ENCODE data around the gene PTPRG.
A peak's percentile ranks its signal among the peaks of the same experiment; 100 is the strongest.
"Not testable (repeated sequence)": the region's sequence is repeated elsewhere in the genome, so short reads cannot be mapped to it uniquely, and the experiment has no call there.

Gene PTPRG

GRCh38 chr3:61541694-61542093 is 19.7 kb upstream of the PTPRG start:
- H3K36me3 Mint-ChIP-seq: no peaks in the 10 kb centered on the region
- H3K4me3 Mint-ChIP-seq: no peak overlapping the region
- H3K27me3 Mint-ChIP-seq: peaks cover 5% of the 10 kb centered on the region
- no peak overlapping the region for H3K27ac Mint-ChIP-seq
- ATAC-seq (ENCODE audit: low read depth): no peak
- DNase-seq (ENCODE audit: low spot score in 2 of 2): no peak
- no peaks in the 10 kb centered on the region for H3K4me1 Mint-ChIP-seq
- H3K9me3 Mint-ChIP-seq: peaks cover 3% of the 10 kb centered on the region

- H3K9me3 Mint-ChIP-seq: peaks cover 3% of the 10 kb centered on the region
- no peaks in the 10 kb centered on the region for H3K36me3 Mint-ChIP-seq
- no peak overlapping the region for H3K27ac Mint-ChIP-seq
- ATAC-seq (ENCODE audit: low read depth) (no peak), DNase-seq (ENCODE audit: low spot score in 2 of 2) (no peak)
- H3K4me1 Mint-ChIP-seq: no peaks in the 10 kb centered on the region
- no peak overlapping the region for H3K4me3 Mint-ChIP-seq
- peaks cover 5% of the 10 kb centered on the region for H3K27me3 Mint-ChIP-seq
Observed at GRCh38 chr3:61545716-61546115, 15.7 kb upstream of the PTPRG start.

DNA sequence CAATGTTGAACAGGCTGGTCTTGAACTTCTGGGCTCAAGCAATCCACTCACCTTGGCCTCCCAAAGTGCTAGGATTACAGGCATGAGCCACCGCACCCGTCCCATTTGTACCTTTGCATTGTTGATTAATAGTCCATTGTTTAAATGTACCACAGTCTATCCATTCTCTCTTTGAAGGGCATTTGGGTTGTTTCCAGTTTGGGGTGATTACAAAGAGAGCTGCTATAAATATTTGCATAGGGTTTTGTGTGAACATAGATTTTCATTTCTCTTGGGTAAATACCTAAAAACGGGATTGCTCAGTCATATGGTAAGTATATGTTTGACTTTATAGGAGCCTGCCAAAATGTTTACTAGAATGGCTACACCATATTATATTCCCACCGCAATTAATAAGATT is 13.7 kb upstream of the PTPRG start:
- H3K4me1 Mint-ChIP-seq: no peaks in the 10 kb centered on the region
- ATAC-seq (ENCODE audit: low read depth) (no peak), DNase-seq (ENCODE audit: low spot score in 2 of 2) (no peak)
- no peak overlapping the region for H3K4me3 Mint-ChIP-seq
- H3K27me3 Mint-ChIP-seq: peaks cover 3% of the 10 kb centered on the region
- H3K9me3 Mint-ChIP-seq: peaks cover 3% of the 10 kb centered on the region
- no peak overlapping the region for H3K27ac Mint-ChIP-seq
- H3K36me3 Mint-ChIP-seq: no peaks in the 10 kb centered on the region

DNA sequence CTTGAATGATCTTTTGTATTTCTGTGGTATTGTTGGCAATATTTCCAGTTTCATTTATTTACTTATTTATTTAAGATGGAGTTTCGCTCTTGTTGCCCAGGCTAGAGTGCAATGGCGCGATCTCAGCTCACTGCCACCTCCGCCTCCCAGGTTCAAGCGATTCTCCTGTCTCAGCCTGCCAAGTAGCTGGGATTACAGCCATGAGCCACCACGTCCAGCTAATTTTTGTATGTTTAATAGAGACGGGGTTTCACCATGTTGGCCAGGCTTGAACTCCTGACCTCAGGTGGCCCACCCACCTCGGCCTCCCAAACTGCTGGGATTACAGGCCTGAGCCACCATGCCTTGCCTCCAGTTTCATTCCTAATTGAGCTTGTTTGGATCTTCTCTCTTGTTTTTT is 8.7 kb upstream of the PTPRG start:
- ATAC-seq (ENCODE audit: low read depth); H3K4me3 Mint-ChIP-seq; H3K9me3 Mint-ChIP-seq; DNase-seq (ENCODE audit: low spot score in 2 of 2); H3K4me1 Mint-ChIP-seq; H3K27me3 Mint-ChIP-seq; H3K27ac Mint-ChIP-seq; H3K36me3 Mint-ChIP-seq: not testable (repeated sequence)

- no peak overlapping the region for H3K4me3 Mint-ChIP-seq
- peaks cover 16% of the 10 kb centered on the region for H3K27me3 Mint-ChIP-seq
Observed at GRCh38 chr3:61559136-61559731, 2.1 kb upstream of the PTPRG start.

DNA sequence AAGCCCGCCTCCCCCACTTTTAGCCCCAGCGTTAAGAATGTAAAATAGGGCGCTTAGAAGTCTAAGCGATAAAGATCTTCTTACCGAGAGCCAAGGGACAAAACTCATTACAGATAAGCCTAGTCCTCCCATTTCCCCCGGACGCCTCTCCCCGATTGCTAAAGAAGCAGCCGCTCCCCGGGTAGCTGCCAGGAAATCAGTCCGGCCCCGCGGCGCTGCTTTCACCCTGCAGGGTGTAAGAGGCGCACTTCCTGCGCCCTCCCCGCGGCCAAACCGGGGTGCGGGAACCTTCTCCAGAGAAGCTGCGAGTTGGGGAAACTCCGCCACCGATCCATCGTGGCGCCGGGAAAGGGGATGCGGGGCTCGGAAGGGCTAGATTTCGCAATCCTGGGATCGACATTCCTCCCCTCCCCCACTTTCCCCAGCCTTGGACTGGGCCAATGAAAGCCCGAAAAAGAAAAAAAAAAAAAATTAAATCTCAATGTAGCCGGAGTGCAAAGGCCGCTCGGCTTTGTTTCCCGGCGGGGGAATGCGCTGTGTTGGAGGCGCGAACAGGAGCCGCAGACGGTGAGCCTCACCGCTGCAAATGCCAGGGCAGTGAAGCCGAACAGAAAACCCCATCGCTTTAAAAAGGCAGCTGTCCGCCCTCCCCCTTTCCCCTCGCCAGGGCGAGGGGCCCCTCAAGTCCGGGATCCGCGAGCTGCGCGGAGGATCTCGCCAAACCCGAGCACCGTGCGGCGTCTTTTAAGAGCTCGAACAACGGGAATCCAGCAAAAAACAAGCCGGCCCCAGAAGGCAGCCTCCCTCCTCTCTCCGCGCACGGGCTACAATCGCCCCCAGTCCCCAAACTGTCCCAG is 626 bp upstream of the PTPRG start:
- Mint-ChIP-seq H3K9me3 (no peaks in the 10 kb centered on the region), H3K4me1 (peaks cover 3% of the 10 kb centered on the region), H3K36me3 (no peaks in the 10 kb centered on the region), H3K4me3 (peak overlapping the region; percentile 91), H3K27me3 (peaks cover 17% of the 10 kb centered on the region), H3K27ac (no peak overlapping the region)
- DNase-seq (ENCODE audit: low spot score in 2 of 2) (no peak), ATAC-seq (ENCODE audit: low read depth) (peak; percentile 46)

More at GRCh38 chr3:61559136-61559731, 2.1 kb upstream of the PTPRG start:
- H3K27ac Mint-ChIP-seq: no peak overlapping the region
- H3K9me3 Mint-ChIP-seq: no peaks in the 10 kb centered on the region
- peaks cover 3% of the 10 kb centered on the region for H3K4me1 Mint-ChIP-seq
- H3K36me3 Mint-ChIP-seq: no peaks in the 10 kb centered on the region
- no peak for ATAC-seq (ENCODE audit: low read depth)
- no peak for DNase-seq (ENCODE audit: low spot score in 2 of 2)

DNA sequence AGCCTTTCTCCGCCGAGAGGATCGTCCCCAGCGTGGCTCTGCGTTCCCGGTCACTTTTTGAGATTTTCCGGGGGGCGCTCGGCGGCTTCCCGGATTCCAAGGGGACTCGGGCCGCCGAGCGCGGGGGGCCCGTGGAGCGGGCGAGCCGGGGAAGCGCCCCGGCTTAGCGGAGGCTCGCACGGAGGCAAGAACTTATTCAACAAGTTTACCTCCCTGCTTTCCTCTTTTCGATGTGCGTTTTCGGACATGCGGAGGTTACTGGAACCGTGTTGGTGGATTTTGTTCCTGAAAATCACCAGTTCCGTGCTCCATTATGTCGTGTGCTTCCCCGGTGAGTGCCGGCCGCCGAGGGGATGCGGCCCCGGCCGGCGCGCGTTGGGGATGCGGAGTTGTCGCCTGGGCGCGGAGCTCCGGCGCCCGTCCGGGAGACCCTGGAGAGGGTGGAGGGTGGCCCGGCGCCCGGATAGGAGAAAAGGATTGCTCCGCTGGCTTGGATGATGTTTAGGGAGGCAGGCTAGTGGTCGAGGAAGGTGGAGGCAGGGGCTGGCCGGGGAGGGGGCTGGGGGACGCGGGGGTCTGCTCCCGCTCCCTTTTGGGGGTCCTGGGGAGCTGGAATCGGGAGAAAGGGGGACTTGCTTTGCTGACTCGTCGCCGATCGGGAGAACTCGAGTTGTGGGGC is 810 bp downstream of the PTPRG start:
- H3K27ac Mint-ChIP-seq: no peak overlapping the region
- H3K9me3 Mint-ChIP-seq: no peaks in the 10 kb centered on the region
- H3K4me1 Mint-ChIP-seq: peaks cover 3% of the 10 kb centered on the region
- DNase-seq (ENCODE audit: low spot score in 2 of 2) (no peak), ATAC-seq (ENCODE audit: low read depth) (no peak)
- peaks cover 16% of the 10 kb centered on the region for H3K27me3 Mint-ChIP-seq
- H3K4me3 Mint-ChIP-seq: peak overlapping the region; percentile 76
- no peaks in the 10 kb centered on the region for H3K36me3 Mint-ChIP-seq

GRCh38 chr3:61562721-61563312 is 1.4 kb downstream of the PTPRG start:
- no peaks in the 10 kb centered on the region for H3K9me3 Mint-ChIP-seq
- H3K4me3 Mint-ChIP-seq: peak overlapping the region; percentile 76
- no peaks in the 10 kb centered on the region for H3K36me3 Mint-ChIP-seq
- H3K4me1 Mint-ChIP-seq: peaks cover 3% of the 10 kb centered on the region
- ATAC-seq (ENCODE audit: low read depth): no peak
- no peak overlapping the region for H3K27ac Mint-ChIP-seq
- no peak for DNase-seq (ENCODE audit: low spot score in 2 of 2)
- H3K27me3 Mint-ChIP-seq: peaks cover 16% of the 10 kb centered on the region

DNA sequence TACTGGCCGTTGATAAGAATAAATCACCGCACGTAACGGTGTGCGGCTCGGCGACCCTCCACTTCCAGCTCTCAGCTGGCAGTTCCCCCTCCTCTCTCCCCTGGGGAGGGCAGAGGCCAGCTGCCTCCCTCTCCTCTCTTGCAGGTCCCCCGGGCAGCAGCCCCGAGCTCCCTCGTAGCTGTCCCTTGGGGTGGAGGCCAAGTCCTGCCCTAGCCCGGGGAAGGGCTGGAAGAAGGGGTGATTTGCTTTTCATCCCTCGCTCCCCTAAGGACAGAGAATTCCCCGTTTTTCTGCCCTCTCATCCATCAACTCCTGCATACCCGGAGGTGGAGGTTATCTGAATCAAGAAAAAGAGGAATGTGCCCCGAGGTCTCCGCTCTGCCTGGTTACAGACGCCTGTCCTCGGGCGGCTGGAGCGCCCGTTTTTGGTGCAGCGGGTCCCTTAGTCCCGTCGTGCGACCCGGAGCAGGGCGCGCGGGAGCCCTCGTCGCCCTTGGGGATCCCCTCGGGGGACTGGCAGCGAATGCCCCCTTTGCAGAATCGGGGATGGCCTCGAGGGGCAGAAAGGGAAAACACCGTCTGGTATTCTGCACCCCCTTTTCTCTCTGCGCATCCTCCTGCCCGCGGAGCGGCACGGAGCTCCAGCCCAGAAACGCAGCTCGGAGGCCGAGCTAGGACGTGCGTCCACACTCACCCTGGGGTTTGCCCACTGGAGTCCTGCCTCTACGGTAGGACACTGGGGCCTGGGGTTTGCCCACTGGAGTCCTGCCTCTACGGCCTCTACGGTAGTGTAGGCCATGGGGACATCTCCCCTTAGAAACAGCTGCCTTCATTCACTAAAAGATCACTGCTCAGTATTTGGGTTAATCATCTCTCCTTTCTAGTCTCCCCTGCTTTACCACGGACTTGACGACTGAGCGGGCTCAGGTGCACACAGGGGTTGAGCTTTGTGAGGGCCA is 2.2 kb downstream of the PTPRG start:
- DNase-seq (ENCODE audit: low spot score in 2 of 2) (no peak), ATAC-seq (ENCODE audit: low read depth) (no peak)
- no peaks in the 10 kb centered on the region for H3K9me3 Mint-ChIP-seq
- H3K4me1 Mint-ChIP-seq: peaks cover 3% of the 10 kb centered on the region
- peaks cover 15% of the 10 kb centered on the region for H3K27me3 Mint-ChIP-seq
- peak overlapping the region; percentile 76 for H3K4me3 Mint-ChIP-seq
- H3K36me3 Mint-ChIP-seq: no peaks in the 10 kb centered on the region
- H3K27ac Mint-ChIP-seq: no peak overlapping the region

- Mint-ChIP-seq H3K27me3 (peaks cover 11% of the 10 kb centered on the region), H3K27ac (no peak overlapping the region), H3K4me3 (peak overlapping the region; percentile 56), H3K36me3 (no peaks in the 10 kb centered on the region), H3K4me1 (peaks cover 3% of the 10 kb centered on the region), H3K9me3 (no peaks in the 10 kb centered on the region)
- no peak for DNase-seq (ENCODE audit: low spot score in 2 of 2)
- ATAC-seq (ENCODE audit: low read depth): peak; percentile 28
Observed at GRCh38 chr3:61564395-61565059, 3.2 kb downstream of the PTPRG start.

- DNase-seq (ENCODE audit: low spot score in 2 of 2): no peak
- ATAC-seq (ENCODE audit: low read depth): no peak
- H3K4me1 Mint-ChIP-seq: peaks cover 3% of the 10 kb centered on the region
- no peak overlapping the region for H3K27ac Mint-ChIP-seq
- no peaks in the 10 kb centered on the region for H3K36me3 Mint-ChIP-seq
- no peaks in the 10 kb centered on the region for H3K9me3 Mint-ChIP-seq
- no peak overlapping the region for H3K4me3 Mint-ChIP-seq
- peaks cover 11% of the 10 kb centered on the region for H3K27me3 Mint-ChIP-seq
Observed at GRCh38 chr3:61565569-61565968, 4.2 kb downstream of the PTPRG start.

DNA sequence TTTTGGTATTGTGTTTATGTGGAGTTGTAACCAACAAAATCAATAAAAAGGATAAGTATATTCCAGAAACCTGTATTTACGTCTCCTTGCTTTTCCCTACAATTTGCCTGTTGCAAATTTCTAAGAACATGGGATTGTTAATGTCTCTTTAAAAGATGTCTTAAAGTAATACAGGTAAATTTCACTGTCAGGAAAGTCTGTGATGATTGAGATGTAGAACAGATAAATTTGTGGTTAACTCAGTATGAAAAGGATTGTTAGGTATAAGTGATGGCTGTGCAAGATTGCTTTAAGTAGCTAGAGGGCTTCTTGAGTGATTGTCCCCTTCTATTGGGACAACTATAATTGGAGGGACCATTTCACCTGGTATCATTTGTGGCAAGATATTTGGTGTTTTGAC is 6.8 kb downstream of the PTPRG start:
- ATAC-seq (ENCODE audit: low read depth): no peak
- Mint-ChIP-seq H3K27me3 (peaks cover 8% of the 10 kb centered on the region), H3K4me1 (no peaks in the 10 kb centered on the region), H3K9me3 (no peaks in the 10 kb centered on the region), H3K27ac (no peak overlapping the region), H3K36me3 (no peaks in the 10 kb centered on the region), H3K4me3 (no peak overlapping the region)
- DNase-seq (ENCODE audit: low spot score in 2 of 2): no peak
